H9 (cell line): ENCODE data around the gene PLEKHA8. TPM values are rescaled to one million over a fixed set of nuclear protein-coding genes. Genes with fewer than 3 reads are reported as not detected.

ENCODE experiments used
- DNase-seq: peaks from one replicate; pipeline ENCODE4 v3.0.0-alpha.2; 2017
- H2AFZ ChIP-seq: one replicate; pipeline ENCODE4 v1.6.1; 2013; ENCODE audit warnings: mild to moderate bottlenecking, low read length, control low read depth, moderate library complexity
- H2AK5ac ChIP-seq: 2 replicates; pipeline ENCODE4 v1.6.1; 2013; ENCODE audit warnings: low read length, control low read depth, mixed read lengths; ENCODE audit not compliant: insufficient read length
- H2BK120ac ChIP-seq: one replicate; pipeline ENCODE4 v1.6.1; 2013; ENCODE audit warnings: low read depth, mild to moderate bottlenecking, low read length, control low read depth, inconsistent platforms; ENCODE audit not compliant: poor library complexity, severe bottlenecking
- H2BK12ac ChIP-seq: 2 replicates; pipeline ENCODE4 v1.6.1; 2013; ENCODE audit warnings: low read length, control low read depth, mixed read lengths, low read depth; ENCODE audit not compliant: insufficient read length
- H2BK15ac ChIP-seq: 2 replicates; pipeline ENCODE4 v1.6.1; 2013; ENCODE audit warnings: low read depth, low read length, control low read depth
- H2BK20ac ChIP-seq: one replicate; pipeline ENCODE4 v1.6.1; 2013; ENCODE audit warnings: low read depth, mild to moderate bottlenecking, low read length, control low read depth, inconsistent platforms; ENCODE audit not compliant: poor library complexity, severe bottlenecking
- H2BK5ac ChIP-seq: 2 replicates; pipeline ENCODE4 v1.6.1; 2013; ENCODE audit warnings: low read length, control low read depth, mixed read lengths; ENCODE audit not compliant: insufficient read length
- H3K14ac ChIP-seq: 2 replicates; pipeline ENCODE4 v1.6.1; 2013; ENCODE audit warnings: low read length, control low read depth; ENCODE audit not compliant: insufficient read depth
- H3K18ac ChIP-seq: 2 replicates; pipeline ENCODE4 v1.6.1; 2013; ENCODE audit warnings: low read depth, mild to moderate bottlenecking, mixed read lengths, low read length, control low read depth; ENCODE audit not compliant: insufficient read length
- H3K23ac ChIP-seq: 2 replicates; pipeline ENCODE4 v1.6.1; 2013; ENCODE audit warnings: low read length, control low read depth, mixed read lengths, low read depth; ENCODE audit not compliant: insufficient read length
- H3K23me2 ChIP-seq: 2 replicates; pipeline ENCODE4 v1.6.1; 2013; ENCODE audit warnings: low read depth, mild to moderate bottlenecking, mixed read lengths, low read length, control low read depth; ENCODE audit not compliant: insufficient read length, poor library complexity, severe bottlenecking
- H3K27ac ChIP-seq: 2 replicates; pipeline ENCODE4 v1.5.1; 2013; ENCODE audit warnings: low read length, control low read depth, mixed read lengths, low read depth; ENCODE audit not compliant: insufficient read length
- H3K27me3 ChIP-seq: 2 replicates; pipeline ENCODE4 v1.6.1; 2013; ENCODE audit warnings: low read length, control low read depth, inconsistent platforms; ENCODE audit not compliant: insufficient read depth
- H3K4ac ChIP-seq: 2 replicates; pipeline ENCODE4 v1.6.1; 2013; ENCODE audit warnings: low read depth, mild to moderate bottlenecking, control low read depth, inconsistent platforms, low read length, moderate library complexity
- H3K4me1 ChIP-seq: 2 replicates; pipeline ENCODE4 v1.6.1; 2013; ENCODE audit warnings: low read length, control low read depth, inconsistent platforms; ENCODE audit not compliant: insufficient read depth
- H3K4me2 ChIP-seq: 2 replicates; pipeline ENCODE4 v1.6.1; 2013; ENCODE audit warnings: low read length, control low read depth, mixed read lengths; ENCODE audit not compliant: insufficient read length, insufficient read depth
- H3K56ac ChIP-seq: 2 replicates; pipeline ENCODE4 v1.6.1; 2013; ENCODE audit warnings: low read depth, mild to moderate bottlenecking, mixed read lengths, low read length, control low read depth; ENCODE audit not compliant: insufficient read length
- H3K79me1 ChIP-seq: 2 replicates; pipeline ENCODE4 v1.6.1; 2013; ENCODE audit warnings: low read depth, mild to moderate bottlenecking, moderate library complexity, low read length, control low read depth, inconsistent platforms; ENCODE audit not compliant: insufficient read depth, poor library complexity, severe bottlenecking
- H3K79me2 ChIP-seq: 2 replicates; pipeline ENCODE4 v1.6.1; 2013; ENCODE audit warnings: low read length, control low read depth, inconsistent platforms; ENCODE audit not compliant: insufficient read depth
- H3K9ac ChIP-seq: 2 replicates; pipeline ENCODE4 v1.6.1; 2013; ENCODE audit warnings: low read length, control low read depth, mixed read lengths; ENCODE audit not compliant: insufficient read length; ENCODE audit errors: extremely low read depth
- H3K9me3 ChIP-seq: one replicate; pipeline ENCODE4 v1.6.1; 2013; ENCODE audit warnings: low read depth, low read length, inconsistent platforms; ENCODE audit not compliant: control insufficient read depth
- H3T11ph ChIP-seq: one replicate; pipeline ENCODE4 v1.6.1; 2013; ENCODE audit warnings: mild to moderate bottlenecking, low read length, control low read depth, inconsistent platforms
- H4K20me1 ChIP-seq: one replicate; pipeline ENCODE4 v1.6.1; 2013; ENCODE audit not compliant: control insufficient read depth, insufficient read length, insufficient read depth
- H4K5ac ChIP-seq: 2 replicates; pipeline ENCODE4 v1.6.1; 2013; ENCODE audit warnings: low read depth, mild to moderate bottlenecking, mixed read lengths, low read length, control low read depth; ENCODE audit not compliant: insufficient read length
- H4K8ac ChIP-seq: replicated peaks from 2 replicates; pipeline ENCODE4 v1.6.1; 2013; ENCODE audit warnings: low read length, control low read depth, mixed read lengths, low read depth; ENCODE audit not compliant: insufficient read length
- H4K91ac ChIP-seq: 2 replicates; pipeline ENCODE4 v1.6.1; 2013; ENCODE audit warnings: low read depth, mild to moderate bottlenecking, moderate library complexity, mixed read lengths, low read length, control low read depth; ENCODE audit not compliant: insufficient read length
- H3K27ac Mint-ChIP-seq, 3 experiments: 2 replicates in 2 of 3; 3 replicates in 1 of 3; pipeline ENCODE4 v1.8.0; 2020 to 2021; ENCODE audit warnings: mixed read lengths in 3 of 3, mild to moderate bottlenecking in 1 of 3, moderate library complexity in 1 of 3
- H3K27me3 Mint-ChIP-seq: 2 replicates; pipeline ENCODE4 v1.8.0; 2021; ENCODE audit warnings: low read depth, mild to moderate bottlenecking, moderate library complexity, mixed read lengths
- H3K36me3 Mint-ChIP-seq, 3 experiments: 2 replicates in 2 of 3; 3 replicates in 1 of 3; pipeline ENCODE4 v1.8.0; 2020 to 2021; ENCODE audit warnings: low read depth in 3 of 3, mixed read lengths in 3 of 3; ENCODE audit not compliant: insufficient read depth in 1 of 3
- H3K4me1 Mint-ChIP-seq, 2 experiments: 2 replicates each; pipeline ENCODE4 v1.8.0; 2020; ENCODE audit warnings: mixed read lengths in 2 of 2
- H3K4me3 Mint-ChIP-seq, 2 experiments: 2 replicates in 1 of 2; 3 replicates in 1 of 2; pipeline ENCODE4 v1.8.0; 2020 to 2021; ENCODE audit warnings: mild to moderate bottlenecking in 2 of 2, mixed read lengths in 2 of 2, moderate library complexity in 1 of 2
- H3K9me3 Mint-ChIP-seq, 2 experiments: 2 replicates in 1 of 2; 3 replicates in 1 of 2; pipeline ENCODE4 v1.8.0; 2020; ENCODE audit warnings: mild to moderate bottlenecking in 2 of 2, mixed read lengths in 2 of 2, moderate library complexity in 1 of 2
- WGBS: extraction: QIAGEN DNeasy Blood & Tissue Kit; methylation state at CpG from one replicate; pipeline ENCODE4 v1.1.7; 2013; ENCODE audit warnings: missing lambda C conversion rate, low lambda C conversion rate, mixed read lengths; ENCODE audit not compliant: insufficient read length; ENCODE audit errors: extremely low coverage; 5-methylcytosine and 5-hydroxymethylcytosine counted together
- total RNA-seq: library from RNA; stranded (reverse); gene quantifications from 2 replicates; pipeline ENCODE4 v1.2.1, GENCODE V29; 2021
- TF ChIP-seq, protein P1 (sequence below): fragments of 200-600 bp; sonication (generic); conservative IDR thresholded peaks from 3 replicates; pipeline ENCODE4 v1.8.0; 2021; ENCODE audit warnings: antibody characterized with exemption, mild to moderate bottlenecking

Gene PLEKHA8
- total RNA-seq, 1 experiment from 2014 or later = 37.0 TPM

GRCh38 chr7:30169579-30169978 lies 141.4 kb downstream of the PLEKHA8 start:
- Mint-ChIP-seq H3K36me3 (no peaks in the 10 kb centered on the region; a peak in 1 of 7 replicates), H3K9me3 (no peaks in the 10 kb centered on the region), H3K4me1 (peaks cover 51 to 52% of the 10 kb centered on the region in 2 experiments), H3K27me3 (peaks cover 42% of the 10 kb centered on the region), H3K4me3 (no peak overlapping the region), H3K27ac (no peak overlapping the region)
- Histone ChIP-seq H3K9ac (no peak overlapping the region), H2AFZ (no peak overlapping the region), H2AK5ac (no peak overlapping the region), H3K9me3 (no peaks in the 10 kb centered on the region), H3K18ac (no peak overlapping the region), H2BK20ac (no peak overlapping the region), H3K4ac (no peak overlapping the region), H3K4me2 (no peak overlapping the region), H2BK15ac (no peak overlapping the region), H4K8ac (no peak overlapping the region), H3K27ac (no peak overlapping the region), H2BK5ac (no peak overlapping the region), H3K14ac (no peak overlapping the region), H4K91ac (no peak overlapping the region), H2BK12ac (no peak overlapping the region), H3K23ac (no peak overlapping the region), H4K20me1 (no peaks in the 10 kb centered on the region), H3K4me1 (peaks cover 2% of the 10 kb centered on the region; the same call in 1 of the 2 replicates), H3K23me2 (no peaks in the 10 kb centered on the region), H3K56ac (no peak overlapping the region), H3K27me3 (no peaks in the 10 kb centered on the region; the same call in 1 of the 2 replicates), H3T11ph (no peak overlapping the region), H4K5ac (no peak overlapping the region), H2BK120ac (no peak overlapping the region), H3K79me1 (no peaks in the 10 kb centered on the region), H3K79me2 (no peaks in the 10 kb centered on the region)
- DNase-seq = no peak
- TF ChIP-seq, protein P1, sequence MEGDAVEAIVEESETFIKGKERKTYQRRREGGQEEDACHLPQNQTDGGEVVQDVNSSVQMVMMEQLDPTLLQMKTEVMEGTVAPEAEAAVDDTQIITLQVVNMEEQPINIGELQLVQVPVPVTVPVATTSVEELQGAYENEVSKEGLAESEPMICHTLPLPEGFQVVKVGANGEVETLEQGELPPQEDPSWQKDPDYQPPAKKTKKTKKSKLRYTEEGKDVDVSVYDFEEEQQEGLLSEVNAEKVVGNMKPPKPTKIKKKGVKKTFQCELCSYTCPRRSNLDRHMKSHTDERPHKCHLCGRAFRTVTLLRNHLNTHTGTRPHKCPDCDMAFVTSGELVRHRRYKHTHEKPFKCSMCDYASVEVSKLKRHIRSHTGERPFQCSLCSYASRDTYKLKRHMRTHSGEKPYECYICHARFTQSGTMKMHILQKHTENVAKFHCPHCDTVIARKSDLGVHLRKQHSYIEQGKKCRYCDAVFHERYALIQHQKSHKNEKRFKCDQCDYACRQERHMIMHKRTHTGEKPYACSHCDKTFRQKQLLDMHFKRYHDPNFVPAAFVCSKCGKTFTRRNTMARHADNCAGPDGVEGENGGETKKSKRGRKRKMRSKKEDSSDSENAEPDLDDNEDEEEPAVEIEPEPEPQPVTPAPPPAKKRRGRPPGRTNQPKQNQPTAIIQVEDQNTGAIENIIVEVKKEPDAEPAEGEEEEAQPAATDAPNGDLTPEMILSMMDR = no peak
- WGBS = no CpG with 5 or more reads among the region's 2 CpGs
